Measurements from ENCODE around the gene ANKRD50.

ANKRD50 gene

GRCh38 chr4:124712372-124713184 is at the start of gene ANKRD50:
Gene ANKRD50 (minus strand): TSS chr4:124712732. CDS start chr4:124710511, 2,221 bp downstream.
- H3K27me3 Mint-ChIP-seq, result no peaks in the 10 kb centered on the region
- peak; percentile 67 to 73 for DNase-seq
- peak within 1 kb of the TSS; percentile 84 to 94 for H3K4me3 Mint-ChIP-seq
- no peaks in the 10 kb centered on the region for H3K9me3 Mint-ChIP-seq
- peaks cover 6% of the 10 kb centered on the region for H3K4me1 Mint-ChIP-seq
- peak within 1 kb of the TSS; percentile 94 to 95 for H3K27ac Mint-ChIP-seq
- peak; percentile 80 for ATAC-seq

- no peak overlapping the region for H3K27ac Mint-ChIP-seq
- no peaks in the 10 kb centered on the region for H3K9me3 Mint-ChIP-seq
- DNase-seq (no peak), ATAC-seq (no peak)
- H3K4me3 Mint-ChIP-seq, result no peak overlapping the region
- H3K4me1 Mint-ChIP-seq, result no peaks in the 10 kb centered on the region
- peaks cover 10% of the 10 kb centered on the region for H3K27me3 Mint-ChIP-seq
These were observed 44.6 kb upstream of the ANKRD50 start for GRCh38 chr4:124757126-124757525.

- Mint-ChIP-seq H3K4me3 (no peak overlapping the region), H3K27ac (no peak overlapping the region), H3K4me1 (no peaks in the 10 kb centered on the region), H3K9me3 (no peaks in the 10 kb centered on the region), H3K27me3 (no peaks in the 10 kb centered on the region)
- DNase-seq (no peak), ATAC-seq (no peak)
These were observed 42.1 kb upstream of the ANKRD50 start for GRCh38 chr4:124754681-124755080.

GRCh38 chr4:124753941-124754581 is 41.5 kb upstream of the ANKRD50 start:
- Mint-ChIP-seq H3K4me1 (no peaks in the 10 kb centered on the region), H3K9me3 (no peaks in the 10 kb centered on the region), H3K27ac (no peak overlapping the region), H3K27me3 (no peaks in the 10 kb centered on the region), H3K4me3 (no peak overlapping the region)
- no peak for ATAC-seq
- no peak for DNase-seq

- H3K9me3 Mint-ChIP-seq, result no peaks in the 10 kb centered on the region
- no peak overlapping the region for H3K27ac Mint-ChIP-seq
- H3K4me3 Mint-ChIP-seq, result no peak overlapping the region
- DNase-seq (no peak), ATAC-seq (no peak)
- peaks cover 12% of the 10 kb centered on the region for H3K27me3 Mint-ChIP-seq
- H3K4me1 Mint-ChIP-seq, result no peaks in the 10 kb centered on the region
These were observed 36.9 kb upstream of the ANKRD50 start for GRCh38 chr4:124749421-124749820.

GRCh38 chr4:124748965-124749364 is 36.4 kb upstream of the ANKRD50 start:
- Mint-ChIP-seq H3K9me3 (no peaks in the 10 kb centered on the region), H3K4me1 (no peaks in the 10 kb centered on the region), H3K4me3 (no peak overlapping the region), H3K27ac (no peak overlapping the region), H3K27me3 (peaks cover 16% of the 10 kb centered on the region)
- DNase-seq (no peak), ATAC-seq (no peak)

- ATAC-seq (no peak), DNase-seq (no peak)
- H3K4me3 Mint-ChIP-seq, result no peak overlapping the region
- H3K4me1 Mint-ChIP-seq, result no peaks in the 10 kb centered on the region
- peaks cover 16% of the 10 kb centered on the region for H3K27me3 Mint-ChIP-seq
- H3K9me3 Mint-ChIP-seq, result no peaks in the 10 kb centered on the region
- H3K27ac Mint-ChIP-seq, result no peak overlapping the region
These were observed 33.7 kb upstream of the ANKRD50 start for GRCh38 chr4:124745985-124746801.

GRCh38 chr4:124743711-124744110 is 31.2 kb upstream of the ANKRD50 start:
- H3K27ac Mint-ChIP-seq, result no peak overlapping the region
- no peak overlapping the region for H3K4me3 Mint-ChIP-seq
- H3K27me3 Mint-ChIP-seq, result peaks cover 16% of the 10 kb centered on the region
- ATAC-seq, result no peak
- DNase-seq, result no peak
- no peaks in the 10 kb centered on the region for H3K9me3 Mint-ChIP-seq
- H3K4me1 Mint-ChIP-seq, result no peaks in the 10 kb centered on the region

GRCh38 chr4:124740501-124740900 is 28.0 kb upstream of the ANKRD50 start:
- Mint-ChIP-seq H3K27ac (no peak overlapping the region), H3K27me3 (peaks cover 10% of the 10 kb centered on the region), H3K4me3 (no peak overlapping the region), H3K9me3 (no peaks in the 10 kb centered on the region), H3K4me1 (no peaks in the 10 kb centered on the region)
- DNase-seq (no peak), ATAC-seq (no peak)

- ATAC-seq (no peak), DNase-seq (no peak)
- Mint-ChIP-seq H3K4me1 (no peaks in the 10 kb centered on the region), H3K27me3 (peaks cover under 1% of the 10 kb centered on the region), H3K4me3 (no peak overlapping the region), H3K27ac (no peak overlapping the region), H3K9me3 (no peaks in the 10 kb centered on the region)
These were observed 26.5 kb upstream of the ANKRD50 start for GRCh38 chr4:124738994-124739393.

GRCh38 chr4:124737619-124738018 is 25.1 kb upstream of the ANKRD50 start:
- ATAC-seq (no peak), DNase-seq (no peak)
- no peaks in the 10 kb centered on the region for H3K4me1 Mint-ChIP-seq
- no peak overlapping the region for H3K27ac Mint-ChIP-seq
- H3K4me3 Mint-ChIP-seq, result no peak overlapping the region
- H3K9me3 Mint-ChIP-seq, result no peaks in the 10 kb centered on the region
- no peaks in the 10 kb centered on the region for H3K27me3 Mint-ChIP-seq

GRCh38 chr4:124736526-124736925 is 24.0 kb upstream of the ANKRD50 start:
- ATAC-seq, result no peak
- Mint-ChIP-seq H3K9me3 (no peaks in the 10 kb centered on the region), H3K4me3 (no peak overlapping the region), H3K4me1 (no peaks in the 10 kb centered on the region), H3K27ac (no peak overlapping the region), H3K27me3 (no peaks in the 10 kb centered on the region)
- no peak for DNase-seq

GRCh38 chr4:124727331-124727890 is 14.9 kb upstream of the ANKRD50 start:
- ATAC-seq (no peak), DNase-seq (no peak)
- Mint-ChIP-seq H3K27ac (no peak overlapping the region), H3K27me3 (no peaks in the 10 kb centered on the region), H3K4me1 (no peaks in the 10 kb centered on the region), H3K9me3 (no peaks in the 10 kb centered on the region), H3K4me3 (no peak overlapping the region)

- Mint-ChIP-seq H3K27me3 (no peaks in the 10 kb centered on the region), H3K27ac (no peak overlapping the region), H3K4me3 (no peak overlapping the region), H3K4me1 (no peaks in the 10 kb centered on the region), H3K9me3 (no peaks in the 10 kb centered on the region)
- ATAC-seq (no peak), DNase-seq (no peak)
These were observed 13.7 kb upstream of the ANKRD50 start for GRCh38 chr4:124726269-124726668.

- H3K4me3 Mint-ChIP-seq, result no peak overlapping the region
- no peaks in the 10 kb centered on the region for H3K4me1 Mint-ChIP-seq
- no peak for DNase-seq
- no peaks in the 10 kb centered on the region for H3K27me3 Mint-ChIP-seq
- H3K27ac Mint-ChIP-seq, result no peak overlapping the region
- no peak for ATAC-seq
- no peaks in the 10 kb centered on the region for H3K9me3 Mint-ChIP-seq
These were observed 9.5 kb upstream of the ANKRD50 start for GRCh38 chr4:124722071-124722470.

All from stimulated activated naive CD8-positive, alpha-beta T cell treated with anti-CD3 and anti-CD28 coated beads, Interleukin-15, amount 100 ng/mL, for 72 hours (primary cell).